MM.1S (cell line): Measurements from ENCODE around the gene TWIST1.

Source experiments
- DNase-seq: peaks from one replicate; pipeline ENCODE4 v3.0.0-alpha.2; 2015
- H2AFZ ChIP-seq: fragments of 300-600 bp; sonication (generic); 2 replicates; pipeline ENCODE4 v1.6.0; 2016; ENCODE audit warnings: antibody characterized with exemption, low read length
- H3F3A ChIP-seq: fragments of 300-600 bp; sonication (generic); 2 replicates; pipeline ENCODE4 v1.6.1; 2016; ENCODE audit warnings: mild to moderate bottlenecking, antibody characterized with exemption, low read length, moderate library complexity, mixed read lengths; ENCODE audit not compliant: insufficient read depth
- H3K27ac ChIP-seq: fragments of 300-600 bp; sonication (generic); 2 replicates; pipeline ENCODE4 v1.5.1; 2016; ENCODE audit warnings: mild to moderate bottlenecking, low read length
- H3K27me3 ChIP-seq: fragments of 300-600 bp; sonication (generic); replicated peaks from 2 replicates; pipeline ENCODE4 v1.6.0; 2016; ENCODE audit warnings: low read length; ENCODE audit not compliant: insufficient read depth
- H3K36me3 ChIP-seq: fragments of 300-600 bp; sonication (generic); replicated peaks from 2 replicates; pipeline ENCODE4 v1.6.1; 2016; ENCODE audit warnings: mild to moderate bottlenecking, low read length, mixed read lengths; ENCODE audit not compliant: insufficient read depth
- H3K4me1 ChIP-seq: fragments of 300-600 bp; sonication (generic); 2 replicates; pipeline ENCODE4 v1.6.1; 2016; ENCODE audit warnings: low read length, mixed read lengths
- H3K4me2 ChIP-seq: fragments of 300-600 bp; sonication (generic); 2 replicates; pipeline ENCODE4 v1.6.0; 2016; ENCODE audit warnings: low read depth, low read length
- H3K4me3 ChIP-seq: fragments of 300-600 bp; sonication (generic); 2 replicates; pipeline ENCODE4 v1.5.1; 2016; ENCODE audit warnings: low read length, mixed read lengths
- H3K79me2 ChIP-seq: fragments of 300-600 bp; sonication (generic); 2 replicates; pipeline ENCODE4 v1.6.1; 2016; ENCODE audit warnings: mixed run types, low read length, mixed read lengths
- H3K9ac ChIP-seq: fragments of 300-600 bp; sonication (generic); 2 replicates; pipeline ENCODE4 v1.6.1; 2016; ENCODE audit warnings: low read length, mixed read lengths
- H3K9me2 ChIP-seq: fragments of 300-600 bp; sonication (generic); replicated peaks from 2 replicates; pipeline ENCODE4 v1.6.1; 2016; ENCODE audit warnings: mild to moderate bottlenecking, low read length, mixed read lengths; ENCODE audit not compliant: insufficient read depth
- H3K9me3 ChIP-seq: fragments of 300-600 bp; sonication (generic); replicated peaks from 2 replicates; pipeline ENCODE4 v1.6.1; 2016; ENCODE audit warnings: mild to moderate bottlenecking, low read length, mixed read lengths; ENCODE audit not compliant: insufficient read depth
- H4K20me1 ChIP-seq: fragments of 300-600 bp; sonication (generic); 2 replicates; pipeline ENCODE4 v1.6.1; 2016; ENCODE audit warnings: mild to moderate bottlenecking, low read length, moderate library complexity, mixed read lengths; ENCODE audit not compliant: insufficient read depth
- EZH2 ChIP-seq: fragments of 300-600 bp; sonication (generic); optimal IDR thresholded peaks from 2 replicates; pipeline ENCODE3; 2017; ENCODE audit warnings: low read depth, mild to moderate bottlenecking, antibody characterized with exemption, low read length, mixed read lengths
- EZH2phosphoT487 ChIP-seq: fragments of 300-600 bp; sonication (generic); IDR thresholded peaks from 2 replicates; pipeline ENCODE4 v1.6.1; 2018; ENCODE audit warnings: antibody characterized with exemption, low read length
- TF ChIP-seq, protein P1 (sequence below): fragments of 300-600 bp; sonication (generic); IDR thresholded peaks from 2 replicates; pipeline ENCODE4 v1.5.1; 2016; ENCODE audit warnings: antibody characterized with exemption, low read length, mixed read lengths

TWIST1 gene

GRCh38 chr7:19101472-19101871 lies 16.0 kb downstream of the TWIST1 start:
- Histone ChIP-seq H3K27ac (no peak overlapping the region), H3K9me2 (no peaks in the 10 kb centered on the region), H3K4me1 (no peaks in the 10 kb centered on the region), H3K36me3 (no peaks in the 10 kb centered on the region), H3K27me3 (no peaks in the 10 kb centered on the region), H4K20me1 (no peaks in the 10 kb centered on the region), H3K9ac (no peak overlapping the region), H3K79me2 (no peaks in the 10 kb centered on the region), H3K4me3 (no peak overlapping the region), H3F3A (no peaks in the 10 kb centered on the region), H3K4me2 (no peak overlapping the region), H2AFZ (no peak overlapping the region), H3K9me3 (no peaks in the 10 kb centered on the region)
- DNase-seq: no peak
- TF ChIP-seq, protein P1, sequence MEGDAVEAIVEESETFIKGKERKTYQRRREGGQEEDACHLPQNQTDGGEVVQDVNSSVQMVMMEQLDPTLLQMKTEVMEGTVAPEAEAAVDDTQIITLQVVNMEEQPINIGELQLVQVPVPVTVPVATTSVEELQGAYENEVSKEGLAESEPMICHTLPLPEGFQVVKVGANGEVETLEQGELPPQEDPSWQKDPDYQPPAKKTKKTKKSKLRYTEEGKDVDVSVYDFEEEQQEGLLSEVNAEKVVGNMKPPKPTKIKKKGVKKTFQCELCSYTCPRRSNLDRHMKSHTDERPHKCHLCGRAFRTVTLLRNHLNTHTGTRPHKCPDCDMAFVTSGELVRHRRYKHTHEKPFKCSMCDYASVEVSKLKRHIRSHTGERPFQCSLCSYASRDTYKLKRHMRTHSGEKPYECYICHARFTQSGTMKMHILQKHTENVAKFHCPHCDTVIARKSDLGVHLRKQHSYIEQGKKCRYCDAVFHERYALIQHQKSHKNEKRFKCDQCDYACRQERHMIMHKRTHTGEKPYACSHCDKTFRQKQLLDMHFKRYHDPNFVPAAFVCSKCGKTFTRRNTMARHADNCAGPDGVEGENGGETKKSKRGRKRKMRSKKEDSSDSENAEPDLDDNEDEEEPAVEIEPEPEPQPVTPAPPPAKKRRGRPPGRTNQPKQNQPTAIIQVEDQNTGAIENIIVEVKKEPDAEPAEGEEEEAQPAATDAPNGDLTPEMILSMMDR: no peak
- TF ChIP-seq EZH2 (no peak), EZH2phosphoT487 (no peak)

GRCh38 chr7:19099924-19100323 lies 17.5 kb downstream of the TWIST1 start:
- H3K27me3 ChIP-seq: no peaks in the 10 kb centered on the region
- H3K27ac ChIP-seq: no peak overlapping the region
- H2AFZ ChIP-seq: no peak overlapping the region
- no peak overlapping the region for H3K9ac ChIP-seq
- TF ChIP-seq EZH2: no peak
- TF ChIP-seq EZH2phosphoT487: no peak
- TF ChIP-seq, protein P1: no peak
- H3K4me3 ChIP-seq: no peak overlapping the region
- H3F3A ChIP-seq: no peaks in the 10 kb centered on the region
- H3K4me1 ChIP-seq: no peaks in the 10 kb centered on the region
- no peaks in the 10 kb centered on the region for H4K20me1 ChIP-seq
- no peak for DNase-seq
- no peaks in the 10 kb centered on the region for H3K36me3 ChIP-seq
- no peak overlapping the region for H3K4me2 ChIP-seq
- no peaks in the 10 kb centered on the region for H3K9me2 ChIP-seq
- no peaks in the 10 kb centered on the region for H3K79me2 ChIP-seq
- H3K9me3 ChIP-seq: no peaks in the 10 kb centered on the region

DNA sequence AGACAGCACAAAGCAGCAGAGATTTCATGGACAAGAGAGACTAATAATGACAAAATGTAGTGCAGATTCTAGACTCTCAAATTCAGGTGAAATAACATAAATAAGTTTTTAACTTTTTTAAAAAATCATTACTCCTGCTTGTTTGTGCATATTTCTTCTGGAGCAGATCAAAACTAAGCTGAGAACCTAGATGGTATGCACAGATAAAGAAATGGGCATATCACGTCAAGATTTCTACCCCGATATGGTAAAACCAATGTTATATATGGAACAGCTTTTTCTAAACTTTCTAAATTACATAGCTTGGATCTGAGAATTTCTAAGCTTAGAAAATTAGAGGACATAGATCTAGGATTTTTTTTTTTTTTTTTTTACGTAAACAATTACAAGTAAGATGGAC lies 18.2 kb downstream of the TWIST1 start:
- no peaks in the 10 kb centered on the region for H3K4me1 ChIP-seq
- DNase-seq: no peak
- no peak overlapping the region for H2AFZ ChIP-seq
- H3K9ac ChIP-seq: no peak overlapping the region
- TF ChIP-seq EZH2: no peak
- TF ChIP-seq, protein P1: no peak
- no peak for TF ChIP-seq EZH2phosphoT487
- no peaks in the 10 kb centered on the region for H3K9me2 ChIP-seq
- no peaks in the 10 kb centered on the region for H3K36me3 ChIP-seq
- H4K20me1 ChIP-seq: no peaks in the 10 kb centered on the region
- no peak overlapping the region for H3K4me3 ChIP-seq
- H3K79me2 ChIP-seq: no peaks in the 10 kb centered on the region
- H3K4me2 ChIP-seq: no peak overlapping the region
- no peaks in the 10 kb centered on the region for H3K27me3 ChIP-seq
- no peaks in the 10 kb centered on the region for H3K9me3 ChIP-seq
- H3K27ac ChIP-seq: no peak overlapping the region
- no peaks in the 10 kb centered on the region for H3F3A ChIP-seq

GRCh38 chr7:19098510-19098909 lies 18.9 kb downstream of the TWIST1 start:
- Histone ChIP-seq H3F3A (no peaks in the 10 kb centered on the region), H3K79me2 (no peaks in the 10 kb centered on the region), H2AFZ (no peak overlapping the region), H3K9me3 (no peaks in the 10 kb centered on the region), H3K4me3 (no peak overlapping the region), H3K27me3 (no peaks in the 10 kb centered on the region), H4K20me1 (no peaks in the 10 kb centered on the region), H3K36me3 (no peaks in the 10 kb centered on the region), H3K9ac (no peak overlapping the region), H3K9me2 (no peaks in the 10 kb centered on the region), H3K27ac (no peak overlapping the region), H3K4me2 (no peak overlapping the region), H3K4me1 (no peaks in the 10 kb centered on the region)
- no peak for DNase-seq
- no peak for TF ChIP-seq EZH2
- TF ChIP-seq, protein P1: no peak
- TF ChIP-seq EZH2phosphoT487: no peak
